ENCODE measurements around the gene TRIOBP.

Gene TRIOBP

GRCh38 chr22:37762389-37762836 lies 65.6 kb downstream of the TRIOBP start:
- Histone ChIP-seq H3K36me3 (ENCODE audit: low read depth) (peaks cover 70% of the 10 kb centered on the region), H3K27ac (ENCODE audit: poor library complexity, severe bottlenecking) (peak overlapping the region; percentile 13), H3K9me3 (ENCODE audit: severe bottlenecking) (no peaks in the 10 kb centered on the region), H3K27me3 (ENCODE audit: insufficient read depth, poor library complexity, severe bottlenecking) (no peaks in the 10 kb centered on the region), H3K4me1 (ENCODE audit: insufficient read depth, poor library complexity, severe bottlenecking) (peaks cover 6% of the 10 kb centered on the region), H3K4me3 (ENCODE audit: severe bottlenecking) (no peak overlapping the region)
- TF ChIP-seq CTCF (IDR thresholded peaks at IDR 0.05; ENCODE audit: poor library complexity, severe bottlenecking) = no peak
- ATAC-seq (ENCODE audit: low read depth) (peak; percentile 72), DNase-seq (ENCODE audit: low spot score) (no peak)

GRCh38 chr22:37763012-37763411 lies 66.2 kb downstream of the TRIOBP start:
- DNase-seq (ENCODE audit: low spot score) = no peak
- ATAC-seq (ENCODE audit: low read depth) = no peak
- H3K27ac ChIP-seq (ENCODE audit: poor library complexity, severe bottlenecking) = no peak overlapping the region

GRCh38 chr22:37763652-37764051 lies 66.8 kb downstream of the TRIOBP start:
- Histone ChIP-seq H3K27ac (ENCODE audit: poor library complexity, severe bottlenecking) (no peak overlapping the region), H3K9me3 (ENCODE audit: severe bottlenecking) (no peaks in the 10 kb centered on the region), H3K4me1 (ENCODE audit: insufficient read depth, poor library complexity, severe bottlenecking) (peaks cover 6% of the 10 kb centered on the region), H3K27me3 (ENCODE audit: insufficient read depth, poor library complexity, severe bottlenecking) (no peaks in the 10 kb centered on the region), H3K4me3 (ENCODE audit: severe bottlenecking) (no peak overlapping the region), H3K36me3 (ENCODE audit: low read depth) (peaks cover 70% of the 10 kb centered on the region)
- DNase-seq (ENCODE audit: low spot score) (no peak), ATAC-seq (ENCODE audit: low read depth) (no peak)
- no peak for TF ChIP-seq CTCF (IDR thresholded peaks at IDR 0.05; ENCODE audit: poor library complexity, severe bottlenecking)

More at GRCh38 chr22:37763012-37763411, 66.2 kb downstream of the TRIOBP start:
- Histone ChIP-seq H3K36me3 (ENCODE audit: low read depth) (peaks cover 70% of the 10 kb centered on the region), H3K4me3 (ENCODE audit: severe bottlenecking) (no peak overlapping the region), H3K9me3 (ENCODE audit: severe bottlenecking) (no peaks in the 10 kb centered on the region), H3K27me3 (ENCODE audit: insufficient read depth, poor library complexity, severe bottlenecking) (no peaks in the 10 kb centered on the region), H3K4me1 (ENCODE audit: insufficient read depth, poor library complexity, severe bottlenecking) (peaks cover 6% of the 10 kb centered on the region)
- TF ChIP-seq CTCF (IDR thresholded peaks at IDR 0.05; ENCODE audit: poor library complexity, severe bottlenecking) = no peak

DNA sequence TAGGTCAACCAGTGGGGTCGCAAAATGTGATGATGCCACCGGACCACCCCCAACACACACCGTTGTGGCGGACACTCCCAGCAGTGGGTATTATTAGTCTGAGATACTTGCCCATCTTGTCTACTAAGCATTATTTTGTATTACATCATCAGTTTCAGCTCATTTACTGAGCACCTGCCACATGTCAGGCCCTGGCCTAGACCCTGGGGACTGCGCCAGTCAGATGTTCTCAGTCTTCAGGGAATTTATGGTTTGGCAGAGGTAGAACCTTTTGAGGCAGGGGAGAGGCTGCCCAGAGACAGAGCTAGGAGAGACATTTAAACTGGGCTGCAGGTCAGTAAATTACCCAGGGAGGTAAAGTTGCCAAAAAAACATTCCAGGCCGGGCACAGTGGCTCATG lies 67.8 kb downstream of the TRIOBP start:
- Histone ChIP-seq H3K36me3 (ENCODE audit: low read depth) (peaks cover 70% of the 10 kb centered on the region), H3K27me3 (ENCODE audit: insufficient read depth, poor library complexity, severe bottlenecking) (no peaks in the 10 kb centered on the region), H3K27ac (ENCODE audit: poor library complexity, severe bottlenecking) (no peak overlapping the region), H3K9me3 (ENCODE audit: severe bottlenecking) (no peaks in the 10 kb centered on the region), H3K4me3 (ENCODE audit: severe bottlenecking) (no peak overlapping the region), H3K4me1 (ENCODE audit: insufficient read depth, poor library complexity, severe bottlenecking) (peaks cover 6% of the 10 kb centered on the region)
- ATAC-seq (ENCODE audit: low read depth) = no peak
- no peak for TF ChIP-seq CTCF (IDR thresholded peaks at IDR 0.05; ENCODE audit: poor library complexity, severe bottlenecking)
- DNase-seq (ENCODE audit: low spot score) = no peak

GRCh38 chr22:37765498-37765897 lies 68.7 kb downstream of the TRIOBP start:
- TF ChIP-seq CTCF (IDR thresholded peaks at IDR 0.05; ENCODE audit: poor library complexity, severe bottlenecking) = no peak
- no peaks in the 10 kb centered on the region for H3K27me3 ChIP-seq (ENCODE audit: insufficient read depth, poor library complexity, severe bottlenecking)
- H3K36me3 ChIP-seq (ENCODE audit: low read depth) = peaks cover 63% of the 10 kb centered on the region
- peaks cover 6% of the 10 kb centered on the region for H3K4me1 ChIP-seq (ENCODE audit: insufficient read depth, poor library complexity, severe bottlenecking)
- H3K27ac ChIP-seq (ENCODE audit: poor library complexity, severe bottlenecking) = no peak overlapping the region
- ATAC-seq (ENCODE audit: low read depth) (no peak), DNase-seq (ENCODE audit: low spot score) (no peak)
- no peak overlapping the region for H3K4me3 ChIP-seq (ENCODE audit: severe bottlenecking)
- H3K9me3 ChIP-seq (ENCODE audit: severe bottlenecking) = no peaks in the 10 kb centered on the region

All from RWPE2 (cell line).